ENCODE results near the gene BACE1.

DNA sequence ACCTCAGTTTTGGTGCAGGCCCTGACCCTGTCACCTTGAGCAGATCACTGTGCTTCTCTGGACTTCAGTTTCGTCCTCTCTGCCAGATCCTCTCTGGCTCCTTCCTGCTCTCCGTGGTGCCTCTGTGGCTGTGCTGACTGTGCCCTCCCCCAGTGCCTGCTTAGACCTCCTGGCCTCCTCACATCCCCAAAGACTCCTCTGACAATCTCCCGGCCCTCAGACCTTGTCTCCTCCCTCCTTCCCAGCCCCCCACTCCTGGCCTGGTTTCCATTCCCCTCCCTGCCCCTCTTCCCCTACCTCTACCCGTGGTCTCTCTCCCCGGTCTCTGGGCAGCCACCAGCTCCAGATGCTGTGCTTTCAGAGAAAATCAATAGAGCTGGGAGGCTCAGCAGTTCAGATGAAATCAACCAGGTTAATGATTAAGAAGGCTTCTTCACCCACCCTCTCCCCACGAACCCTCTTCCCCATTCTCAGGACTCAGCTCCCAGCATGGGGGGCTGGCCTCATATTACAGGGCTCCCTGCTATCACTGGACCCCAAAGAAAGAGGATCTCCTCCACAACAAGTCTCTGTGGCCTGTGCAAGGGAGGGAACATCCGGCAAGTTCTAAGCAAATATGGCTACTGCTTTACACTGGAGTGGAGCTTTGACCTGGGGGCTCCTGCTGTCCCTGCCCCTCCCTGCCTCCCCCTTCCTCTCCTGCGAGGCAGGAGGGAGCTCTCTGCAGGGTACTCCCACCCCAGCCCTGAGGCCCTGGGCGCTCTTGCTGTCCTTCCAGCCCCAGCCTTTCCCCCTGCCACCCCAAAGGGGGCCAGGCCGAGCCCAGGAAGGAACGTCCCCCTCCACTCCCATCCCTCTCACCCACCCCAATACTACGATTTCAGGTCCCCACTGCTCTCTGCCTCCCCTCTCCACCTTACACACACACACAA is 16.4 kb downstream of the BACE1 start:
- TF ChIP-seq POLR2AphosphoS5 (IDR thresholded peaks at IDR 0.05; ENCODE audit: borderline replicate concordance, low read depth, low read length): no peak
- no peak for TF ChIP-seq FOXP2 (optimal IDR thresholded peaks at IDR 0.05; ENCODE audit: control extremely low read depth, extremely low read length, insufficient read depth)
- no peak for TF ChIP-seq EZH2 (IDR thresholded peaks at IDR 0.05)
